MM.1S (cell line): ENCODE results near the gene USP5.

Source experiments
- DNase-seq: peaks from one replicate; pipeline ENCODE4 v3.0.0-alpha.2; 2015
- H2AFZ ChIP-seq: fragments of 300-600 bp; sonication (generic); 2 replicates; pipeline ENCODE4 v1.6.0; 2016; ENCODE audit warnings: antibody characterized with exemption, low read length
- H3F3A ChIP-seq: fragments of 300-600 bp; sonication (generic); 2 replicates; pipeline ENCODE4 v1.6.1; 2016; ENCODE audit warnings: mild to moderate bottlenecking, antibody characterized with exemption, low read length, moderate library complexity, mixed read lengths; ENCODE audit not compliant: insufficient read depth
- H3K27ac ChIP-seq: fragments of 300-600 bp; sonication (generic); 2 replicates; pipeline ENCODE4 v1.5.1; 2016; ENCODE audit warnings: mild to moderate bottlenecking, low read length
- H3K27me3 ChIP-seq: fragments of 300-600 bp; sonication (generic); replicated peaks from 2 replicates; pipeline ENCODE4 v1.6.0; 2016; ENCODE audit warnings: low read length; ENCODE audit not compliant: insufficient read depth
- H3K36me3 ChIP-seq: fragments of 300-600 bp; sonication (generic); replicated peaks from 2 replicates; pipeline ENCODE4 v1.6.1; 2016; ENCODE audit warnings: mild to moderate bottlenecking, low read length, mixed read lengths; ENCODE audit not compliant: insufficient read depth
- H3K4me1 ChIP-seq: fragments of 300-600 bp; sonication (generic); 2 replicates; pipeline ENCODE4 v1.6.1; 2016; ENCODE audit warnings: low read length, mixed read lengths
- H3K4me2 ChIP-seq: fragments of 300-600 bp; sonication (generic); 2 replicates; pipeline ENCODE4 v1.6.0; 2016; ENCODE audit warnings: low read depth, low read length
- H3K4me3 ChIP-seq: fragments of 300-600 bp; sonication (generic); 2 replicates; pipeline ENCODE4 v1.5.1; 2016; ENCODE audit warnings: low read length, mixed read lengths
- H3K79me2 ChIP-seq: fragments of 300-600 bp; sonication (generic); 2 replicates; pipeline ENCODE4 v1.6.1; 2016; ENCODE audit warnings: mixed run types, low read length, mixed read lengths
- H3K9ac ChIP-seq: fragments of 300-600 bp; sonication (generic); 2 replicates; pipeline ENCODE4 v1.6.1; 2016; ENCODE audit warnings: low read length, mixed read lengths
- H3K9me2 ChIP-seq: fragments of 300-600 bp; sonication (generic); replicated peaks from 2 replicates; pipeline ENCODE4 v1.6.1; 2016; ENCODE audit warnings: mild to moderate bottlenecking, low read length, mixed read lengths; ENCODE audit not compliant: insufficient read depth
- H3K9me3 ChIP-seq: fragments of 300-600 bp; sonication (generic); replicated peaks from 2 replicates; pipeline ENCODE4 v1.6.1; 2016; ENCODE audit warnings: mild to moderate bottlenecking, low read length, mixed read lengths; ENCODE audit not compliant: insufficient read depth
- H4K20me1 ChIP-seq: fragments of 300-600 bp; sonication (generic); 2 replicates; pipeline ENCODE4 v1.6.1; 2016; ENCODE audit warnings: mild to moderate bottlenecking, low read length, moderate library complexity, mixed read lengths; ENCODE audit not compliant: insufficient read depth
- CTCF ChIP-seq: fragments of 300-600 bp; sonication (generic); IDR thresholded peaks from 2 replicates; pipeline ENCODE4 v1.5.1; 2016; ENCODE audit warnings: antibody characterized with exemption, low read length, mixed read lengths
- EZH2 ChIP-seq: fragments of 300-600 bp; sonication (generic); optimal IDR thresholded peaks from 2 replicates; pipeline ENCODE3; 2017; ENCODE audit warnings: low read depth, mild to moderate bottlenecking, antibody characterized with exemption, low read length, mixed read lengths
- EZH2phosphoT487 ChIP-seq: fragments of 300-600 bp; sonication (generic); IDR thresholded peaks from 2 replicates; pipeline ENCODE4 v1.6.1; 2018; ENCODE audit warnings: antibody characterized with exemption, low read length

The USP5 gene

DNA sequence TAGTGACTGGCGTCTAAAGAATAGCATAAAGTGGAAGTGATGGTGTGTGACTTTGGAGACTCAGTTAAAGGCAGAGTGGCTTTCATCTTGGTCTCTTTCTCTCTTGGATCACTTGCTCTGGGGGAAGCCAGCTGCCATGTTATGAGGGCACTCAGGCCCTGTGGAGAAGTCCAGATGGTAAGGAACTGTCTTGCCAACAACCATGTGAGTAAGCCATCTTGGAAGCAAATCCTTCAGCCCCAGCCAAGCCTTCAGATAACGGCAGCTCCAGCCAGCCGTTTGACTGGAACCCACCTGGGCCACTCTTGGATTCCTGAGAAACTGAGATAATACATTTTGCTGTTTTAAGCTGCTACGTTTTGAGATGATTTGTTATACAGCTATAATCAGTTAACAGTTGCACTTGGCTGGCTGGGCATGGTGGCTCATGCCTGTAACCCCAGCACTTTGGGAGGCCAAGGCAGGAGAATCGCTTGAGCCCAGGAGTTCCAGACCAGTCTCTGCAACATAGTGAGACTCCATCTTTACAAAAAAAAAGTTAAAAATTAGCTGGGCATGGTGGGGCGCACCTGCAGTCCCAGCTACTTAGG is 45.0 kb downstream of the USP5 start:
- no peak overlapping the region for H2AFZ ChIP-seq
- no peaks in the 10 kb centered on the region for H3F3A ChIP-seq
- no peaks in the 10 kb centered on the region for H3K79me2 ChIP-seq
- no peaks in the 10 kb centered on the region for H3K27me3 ChIP-seq
- H3K4me1 ChIP-seq: 0 out of 2 replicates have a peak, but pooled peaks cover under 1% of the 10 kb centered on the region
- no peaks in the 10 kb centered on the region for H3K9me3 ChIP-seq
- no peak overlapping the region for H3K9ac ChIP-seq
- no peak overlapping the region for H3K27ac ChIP-seq
- H3K36me3 ChIP-seq: no peaks in the 10 kb centered on the region
- no peak for TF ChIP-seq CTCF
- TF ChIP-seq EZH2phosphoT487: no peak
- no peak for TF ChIP-seq EZH2
- H3K4me3 ChIP-seq: no peak overlapping the region
- H4K20me1 ChIP-seq: no peaks in the 10 kb centered on the region
- H3K9me2 ChIP-seq: no peaks in the 10 kb centered on the region
- no peak overlapping the region for H3K4me2 ChIP-seq
- no peak for DNase-seq

DNA sequence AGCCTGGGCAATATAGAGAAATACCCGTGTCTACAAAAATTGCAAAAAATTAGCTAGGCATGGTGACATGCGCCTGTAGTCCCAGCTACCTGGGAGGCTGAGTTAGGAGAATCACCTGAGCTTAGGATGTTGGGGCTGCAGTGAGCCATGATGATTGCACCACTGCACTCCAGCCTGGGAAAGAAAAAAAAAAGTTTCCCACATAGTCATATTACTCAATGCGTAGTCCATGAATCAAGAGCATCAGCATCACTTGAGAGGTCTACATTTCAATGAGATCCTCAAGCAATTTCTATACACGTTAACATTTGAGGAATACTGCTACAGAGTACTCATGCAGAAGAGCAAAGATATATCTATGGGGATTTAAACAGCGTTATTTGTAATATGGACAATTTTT is 47.5 kb downstream of the USP5 start:
- no peak overlapping the region for H3K9ac ChIP-seq
- H3K4me1 ChIP-seq: peaks cover 10% of the 10 kb centered on the region
- H2AFZ ChIP-seq: no peak overlapping the region
- TF ChIP-seq CTCF (no peak), EZH2phosphoT487 (no peak), EZH2 (no peak)
- no peaks in the 10 kb centered on the region for H3K27me3 ChIP-seq
- no peak for DNase-seq
- no peaks in the 10 kb centered on the region for H3K9me3 ChIP-seq
- no peaks in the 10 kb centered on the region for H3K9me2 ChIP-seq
- no peaks in the 10 kb centered on the region for H3K79me2 ChIP-seq
- no peak overlapping the region for H3K4me2 ChIP-seq
- H3K27ac ChIP-seq: no peak overlapping the region
- H3K4me3 ChIP-seq: no peak overlapping the region
- H3F3A ChIP-seq: no peaks in the 10 kb centered on the region
- no peaks in the 10 kb centered on the region for H3K36me3 ChIP-seq
- no peaks in the 10 kb centered on the region for H4K20me1 ChIP-seq

GRCh38 chr12:6899837-6900519 is 48.0 kb downstream of the USP5 start:
- TF ChIP-seq EZH2: no peak
- no peak for TF ChIP-seq EZH2phosphoT487
- no peak for TF ChIP-seq CTCF
- H3K4me2 ChIP-seq: no peak overlapping the region
- H3K9ac ChIP-seq: no peak overlapping the region
- H2AFZ ChIP-seq: no peak overlapping the region
- DNase-seq: no peak
- H3K79me2 ChIP-seq: no peaks in the 10 kb centered on the region
- H4K20me1 ChIP-seq: no peaks in the 10 kb centered on the region
- no peaks in the 10 kb centered on the region for H3K27me3 ChIP-seq
- H3K4me3 ChIP-seq: no peak overlapping the region
- no peaks in the 10 kb centered on the region for H3K9me2 ChIP-seq
- no peak overlapping the region for H3K27ac ChIP-seq
- H3K36me3 ChIP-seq: no peaks in the 10 kb centered on the region
- H3K4me1 ChIP-seq: peaks cover 11% of the 10 kb centered on the region
- no peaks in the 10 kb centered on the region for H3K9me3 ChIP-seq
- H3F3A ChIP-seq: no peaks in the 10 kb centered on the region
